Measurements from ENCODE around the gene LAMP1.
"Not testable (repeated sequence)": the region's sequence is repeated elsewhere in the genome, so short reads cannot be mapped to it uniquely, and the experiment has no call there.

LAMP1 gene

GRCh38 chr13:113305208-113305607 is 8.2 kb downstream of the LAMP1 start:
- no peak for TF ChIP-seq CTCF (IDR thresholded peaks at IDR 0.05; ENCODE audit: low read depth, low read length, missing control alignments)
- no peak overlapping the region for H3K4me3 ChIP-seq (replicated peaks; ENCODE audit: low read depth, low read length)
- no peak for DNase-seq (ENCODE audit: extremely low read depth, low read depth)

GRCh38 chr13:113307491-113307890 is 10.5 kb downstream of the LAMP1 start:
- no peak for DNase-seq (ENCODE audit: extremely low read depth, low read depth)
- TF ChIP-seq CTCF (IDR thresholded peaks at IDR 0.05; ENCODE audit: low read depth, low read length, missing control alignments) = no peak
- H3K4me3 ChIP-seq (replicated peaks; ENCODE audit: low read depth, low read length) = no peak overlapping the region

- H3K4me3 ChIP-seq (replicated peaks; ENCODE audit: low read depth, low read length) = no peak overlapping the region
- TF ChIP-seq CTCF (IDR thresholded peaks at IDR 0.05; ENCODE audit: low read depth, low read length, missing control alignments) = no peak
- DNase-seq (ENCODE audit: extremely low read depth, low read depth) = no peak
Observed at GRCh38 chr13:113309473-113309872, 12.4 kb downstream of the LAMP1 start.

GRCh38 chr13:113314112-113314511 is 17.1 kb downstream of the LAMP1 start:
- not testable (repeated sequence) for H3K4me3 ChIP-seq (replicated peaks; ENCODE audit: low read depth, low read length); DNase-seq (ENCODE audit: extremely low read depth, low read depth)

GRCh38 chr13:113314895-113315470 is 17.9 kb downstream of the LAMP1 start:
- DNase-seq (ENCODE audit: extremely low read depth, low read depth); H3K4me3 ChIP-seq (replicated peaks; ENCODE audit: low read depth, low read length): not testable (repeated sequence)

GRCh38 chr13:113315992-113316391 is 19.0 kb downstream of the LAMP1 start:
- no peak for TF ChIP-seq CTCF (IDR thresholded peaks at IDR 0.05; ENCODE audit: low read depth, low read length, missing control alignments)
- no peak overlapping the region for H3K4me3 ChIP-seq (replicated peaks; ENCODE audit: low read depth, low read length)
- DNase-seq (ENCODE audit: extremely low read depth, low read depth) = no peak

- H3K4me3 ChIP-seq (replicated peaks; ENCODE audit: low read depth, low read length) = no peak overlapping the region
- TF ChIP-seq CTCF (IDR thresholded peaks at IDR 0.05; ENCODE audit: low read depth, low read length, missing control alignments) = no peak
- DNase-seq (ENCODE audit: extremely low read depth, low read depth) = no peak
Observed at GRCh38 chr13:113317031-113317430, 20.0 kb downstream of the LAMP1 start.

GRCh38 chr13:113318956-113319355 is 21.9 kb downstream of the LAMP1 start:
- no peak for DNase-seq (ENCODE audit: extremely low read depth, low read depth)
- no peak for TF ChIP-seq CTCF (IDR thresholded peaks at IDR 0.05; ENCODE audit: low read depth, low read length, missing control alignments)
- H3K4me3 ChIP-seq (replicated peaks; ENCODE audit: low read depth, low read length) = no peak overlapping the region

Measured in HFF-Myc (cell line).